ENCODE data around the gene GSDMA.

GRCh38 chr17:39933912-39934311, 28.9 kb upstream of the GSDMA start:
- TF ChIP-seq CTCF (IDR thresholded peaks at IDR 0.05; ENCODE audit: low read depth, low read length) (no peak), EZH2phosphoT487 (IDR thresholded peaks at IDR 0.05; ENCODE audit: low read depth) (no peak)
